HL-60/S4 treated with phorbol 12-myristate 13-acetate at 8.2 ng/mL for 4 days and 3 days (cell line): ENCODE data around the gene ITCH.
"Not testable (repeated sequence)": the region's sequence is repeated elsewhere in the genome, so short reads cannot be mapped to it uniquely, and the experiment has no call there.

Source experiments
- in situ Hi-C: fragments of 300-500 bp; cut with MboI; formaldehyde crosslinking; loops from 2 replicates; pipeline ENCODE4 v1.15.0; 2022; ENCODE audit warnings: low sequenced_read_pairs

The ITCH gene

GRCh38 chr20:34412453-34412852, 49.4 kb downstream of the ITCH start:
- in situ Hi-C loops, result no loop called here

GRCh38 chr20:34414525-34414924, 51.5 kb downstream of the ITCH start:
- in situ Hi-C loops, result not testable (repeated sequence)

- in situ Hi-C loops, result no loop called here
Observed at GRCh38 chr20:34415079-34415478, 52.0 kb downstream of the ITCH start.

- in situ Hi-C loops, result no loop called here
Observed at GRCh38 chr20:34420146-34420545, 57.1 kb downstream of the ITCH start.

GRCh38 chr20:34420975-34421374, 57.9 kb downstream of the ITCH start:
- in situ Hi-C loops, result no loop called here

- in situ Hi-C loops, result no loop called here
Observed at GRCh38 chr20:34421766-34422466, 58.8 kb downstream of the ITCH start.

GRCh38 chr20:34425032-34425690, 62.1 kb downstream of the ITCH start:
- in situ Hi-C loops, result not testable (repeated sequence)

GRCh38 chr20:34426026-34426425, 63.0 kb downstream of the ITCH start:
- in situ Hi-C loops, result no loop called here

GRCh38 chr20:34427331-34427730, 64.3 kb downstream of the ITCH start:
- in situ Hi-C loops, result no loop called here

GRCh38 chr20:34427784-34428183, 64.7 kb downstream of the ITCH start:
- in situ Hi-C loops, result no loop called here

GRCh38 chr20:34431168-34431567, 68.1 kb downstream of the ITCH start:
- in situ Hi-C loops, result no loop called here

GRCh38 chr20:34432663-34433062, 69.6 kb downstream of the ITCH start:
- in situ Hi-C loops, result not testable (repeated sequence)

GRCh38 chr20:34433391-34433790, 70.3 kb downstream of the ITCH start:
- in situ Hi-C loops, result no loop called here

GRCh38 chr20:34435589-34435988, 72.5 kb downstream of the ITCH start:
- in situ Hi-C loops, result no loop called here

GRCh38 chr20:34437330-34437986, 74.4 kb downstream of the ITCH start:
- in situ Hi-C loops, result no loop called here

GRCh38 chr20:34439168-34439567, 76.1 kb downstream of the ITCH start:
- in situ Hi-C loops, result no loop called here

GRCh38 chr20:34441423-34441822, 78.3 kb downstream of the ITCH start:
- in situ Hi-C loops, result not testable (repeated sequence)

GRCh38 chr20:34443546-34443945, 80.5 kb downstream of the ITCH start:
- in situ Hi-C loops, result no loop called here

GRCh38 chr20:34445177-34446065, 82.3 kb downstream of the ITCH start:
- in situ Hi-C loops, result no loop called here

- in situ Hi-C loops, result no loop called here
Observed at GRCh38 chr20:34448517-34448916, 85.4 kb downstream of the ITCH start.
